Body of pancreas (tissue), 4 donors: ENCODE measurements around the gene MED13L.

Experiments used
- CTCF ChIP-seq, 7 experiments: fragments of 450-650 bp in 4 of 7; fragments of 200-600 bp in 3 of 7; sonication (generic) in 3 of 7; IDR thresholded peaks; one replicate each; pipeline ENCODE4 v1.5.1; 2016 to 2019; ENCODE audit warnings: antibody characterized with exemption in 7 of 7
- POLR2A ChIP-seq, 3 donors: fragments of 450-650 bp; IDR thresholded peaks; one replicate each; pipeline ENCODE4 v1.6.1; 2016; ENCODE audit warnings: antibody characterized with exemption in 3 of 3, mild to moderate bottlenecking in 2 of 3

GRCh38 chr12:116182359-116183063 is 95.0 kb downstream of the MED13L start:
- no peak for TF ChIP-seq CTCF (IDR thresholded peaks at IDR 0.05)
- TF ChIP-seq POLR2A (IDR thresholded peaks at IDR 0.05): no peak
